KBM-7 (cell line): ENCODE results near the gene ZBTB40.

Source experiments
- DNase-seq: peaks from one replicate; pipeline ENCODE4 v3.0.0-alpha.2; 2015
- in situ Hi-C: fragments of 300-500 bp; cut with MboI; formaldehyde crosslinking; loops from 2 replicates; pipeline ENCODE4 v1.14.3; 2020; ENCODE audit warnings: low sequenced_read_pairs, low pct_unique_long_range_greater_than_20kb, mixed read lengths

The ZBTB40 gene

GRCh38 chr1:22543679-22544078 is 92.0 kb downstream of the ZBTB40 start:
- no peak for DNase-seq
- in situ Hi-C loops = no loop called here

- in situ Hi-C loops = no loop called here
- DNase-seq = no peak
Observed at GRCh38 chr1:22544606-22545005, 93.0 kb downstream of the ZBTB40 start.

GRCh38 chr1:22545141-22545540 is 93.5 kb downstream of the ZBTB40 start:
- in situ Hi-C loops = no loop called here

GRCh38 chr1:22547186-22547817 is 95.7 kb downstream of the ZBTB40 start:
- no peak for DNase-seq
- in situ Hi-C loops = no loop called here

More at GRCh38 chr1:22545141-22545540, 93.5 kb downstream of the ZBTB40 start:
- no peak for DNase-seq

- in situ Hi-C loops = no loop called here
- DNase-seq = no peak
Observed at GRCh38 chr1:22547818-22548462, 96.3 kb downstream of the ZBTB40 start.

GRCh38 chr1:22550021-22550420 is 98.4 kb downstream of the ZBTB40 start:
- in situ Hi-C loops = no loop called here
- no peak for DNase-seq

GRCh38 chr1:22551591-22551990 is 99.9 kb downstream of the ZBTB40 start:
- DNase-seq = no peak
- in situ Hi-C loops = no loop called here

- in situ Hi-C loops = no loop called here
- DNase-seq = no peak
Observed at GRCh38 chr1:22552021-22552420, 100.4 kb downstream of the ZBTB40 start.

GRCh38 chr1:22553104-22553880 is 101.6 kb downstream of the ZBTB40 start:
- in situ Hi-C loops = no loop called here
- DNase-seq = no peak

GRCh38 chr1:22553991-22554522 is 102.4 kb downstream of the ZBTB40 start:
- in situ Hi-C loops = no loop called here
- DNase-seq = no peak

- DNase-seq = no peak
- in situ Hi-C loops = no loop called here
Observed at GRCh38 chr1:22555371-22555656, 103.7 kb downstream of the ZBTB40 start.

- no peak for DNase-seq
- in situ Hi-C loops = no loop called here
Observed at GRCh38 chr1:22556391-22557104, 104.9 kb downstream of the ZBTB40 start.

GRCh38 chr1:22557341-22557950 is 105.8 kb downstream of the ZBTB40 start:
- no peak for DNase-seq

GRCh38 chr1:22562584-22563583 is 111.2 kb downstream of the ZBTB40 start, which contains the start of gene EPHA8:
TSS of gene EPHA8 (plus strand) at chr1:22563489. CDS start at chr1:22563636, 147 bp downstream.
- in situ Hi-C loops = no loop called here
- DNase-seq = no peak

More at GRCh38 chr1:22557341-22557950, 105.8 kb downstream of the ZBTB40 start:
- in situ Hi-C loops = no loop called here

GRCh38 chr1:22563671-22564602 is 112.3 kb downstream of the ZBTB40 start:
- in situ Hi-C loops = no loop called here
- no peak for DNase-seq

GRCh38 chr1:22566161-22566560 is 114.5 kb downstream of the ZBTB40 start:
- in situ Hi-C loops = no loop called here
- DNase-seq = no peak

- in situ Hi-C loops = no loop called here
- no peak for DNase-seq
Observed at GRCh38 chr1:22567197-22567596, 115.5 kb downstream of the ZBTB40 start.
